GM12891 (cell line): ENCODE results near the gene COQ10B.

Experiments used
- POLR2A ChIP-seq: IDR thresholded peaks from 2 replicates; pipeline ENCODE4 v1.6.1; 2011; ENCODE audit warnings: low read depth, low read length, control low read depth
- POLR2AphosphoS5 ChIP-seq: IDR thresholded peaks from 2 replicates; pipeline ENCODE4 v1.6.1; 2011; ENCODE audit warnings: low read depth, low read length, control low read depth

GRCh38 chr2:197516393-197516761 lies 63.0 kb downstream of the COQ10B start:
- TF ChIP-seq POLR2AphosphoS5 (no peak), POLR2A (no peak)
